ENCODE data around the gene SPATA33.

DNA sequence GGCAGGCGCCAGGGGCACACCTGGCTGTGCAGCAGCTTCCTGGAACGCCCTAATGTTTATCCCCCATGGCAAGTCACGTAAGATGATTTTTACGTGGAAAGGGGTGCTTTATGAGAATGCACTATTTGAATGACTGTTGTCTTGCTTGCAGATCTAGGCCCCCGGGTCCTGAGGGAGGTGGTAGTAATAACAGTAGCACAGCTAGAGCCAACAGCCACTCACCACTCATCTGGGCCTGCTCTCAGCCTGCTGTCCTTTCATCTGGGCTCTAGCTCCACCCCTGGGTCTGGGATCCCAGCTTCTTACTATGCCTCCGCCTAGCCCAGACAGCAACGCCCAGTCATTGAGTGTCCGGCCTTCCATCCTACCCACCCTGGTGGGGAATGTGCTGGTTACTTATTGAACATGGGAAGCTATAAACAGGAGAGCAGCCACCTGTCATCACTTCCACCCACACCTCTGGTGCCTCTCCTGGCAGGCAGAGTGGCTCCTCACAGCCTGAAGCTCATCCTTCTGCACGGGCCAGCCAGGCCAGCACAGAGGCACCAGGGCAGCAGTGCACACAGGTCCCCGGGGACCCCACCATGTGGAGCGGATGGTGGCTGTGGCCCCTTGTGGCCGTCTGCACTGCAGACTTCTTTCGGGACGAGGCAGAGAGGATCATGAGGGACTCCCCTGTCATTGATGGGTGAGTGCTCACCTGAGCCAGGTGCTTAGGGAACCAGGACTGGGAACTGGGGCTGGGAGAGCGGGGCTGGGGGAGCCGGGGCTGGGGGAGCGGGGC is 27.6 kb upstream of the SPATA33 start:
- TF ChIP-seq CTCF (conservative IDR thresholded peaks at IDR 0.05) = no peak
- TF ChIP-seq EZH2 (IDR thresholded peaks at IDR 0.05; ENCODE audit: low read depth) = no peak

Data from PC-9 (cell line).